Cardiac septum (tissue), 1 donor: ENCODE measurements around the gene PROCR. TPM values are rescaled to one million over a fixed set of nuclear protein-coding genes. Genes with fewer than 3 reads are reported as not detected.
"Not testable (repeated sequence)": the region's sequence is repeated elsewhere in the genome, so short reads cannot be mapped to it uniquely, and the experiment has no call there.

Experiments
- DNase-seq: peaks from one replicate; pipeline ENCODE4 v3.0.0-alpha.2; 2020; ENCODE audit warnings: low spot score
- intact Hi-C: fragments of 100-400 bp; cut with DNase I; formaldehyde crosslinking; loops from one replicate; pipeline ENCODE4 v1.14.0; 2022
- total RNA-seq: library from RNA; stranded (reverse); fragmentation: NEBNext Ultra II Directional; extraction: Animal tissue kit (Norgen Biotek cat#: 25700); gene quantifications from one replicate; pipeline ENCODE4 v1.2.1, GENCODE V29; 2021
- donor health status: DM: no; HTN: no; CAD: no.

PROCR gene
- total RNA-seq, 1 donor from 2014 or later = 5.4 TPM

DNA sequence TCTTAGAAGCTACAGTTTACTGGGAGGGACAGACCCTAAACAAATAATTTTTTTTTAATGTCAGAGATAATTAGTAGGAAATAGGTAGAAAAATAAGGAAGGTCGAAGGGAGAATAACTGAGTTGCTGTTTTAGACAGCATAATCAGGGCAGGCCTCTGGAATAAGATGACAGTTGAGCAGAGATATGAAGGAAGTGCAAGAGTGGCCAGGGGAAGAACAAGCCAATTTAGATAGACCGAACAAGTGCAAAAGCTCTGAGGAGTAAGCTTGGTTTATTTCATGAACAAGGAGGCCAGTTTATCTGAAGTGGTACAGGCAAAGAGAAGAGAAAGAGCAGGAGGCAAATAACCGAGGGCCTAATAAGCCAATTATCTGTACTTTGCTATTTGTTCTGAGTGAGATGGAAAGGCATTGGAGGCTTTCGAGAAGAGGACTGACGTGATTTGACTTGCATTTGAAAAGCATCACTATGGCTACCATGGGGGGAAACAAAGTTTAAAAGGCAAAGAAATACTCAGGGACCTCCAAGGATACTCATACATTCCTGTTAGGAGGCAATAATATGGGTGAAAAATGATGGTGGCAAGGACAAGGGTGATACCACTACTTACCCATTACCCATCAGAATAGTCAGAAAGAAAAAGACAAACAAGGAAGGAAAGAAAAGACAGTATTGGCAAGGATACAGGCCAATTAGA, 19.7 kb downstream of the PROCR start:
- intact Hi-C loops = no loop called here
- no peak for DNase-seq

DNA sequence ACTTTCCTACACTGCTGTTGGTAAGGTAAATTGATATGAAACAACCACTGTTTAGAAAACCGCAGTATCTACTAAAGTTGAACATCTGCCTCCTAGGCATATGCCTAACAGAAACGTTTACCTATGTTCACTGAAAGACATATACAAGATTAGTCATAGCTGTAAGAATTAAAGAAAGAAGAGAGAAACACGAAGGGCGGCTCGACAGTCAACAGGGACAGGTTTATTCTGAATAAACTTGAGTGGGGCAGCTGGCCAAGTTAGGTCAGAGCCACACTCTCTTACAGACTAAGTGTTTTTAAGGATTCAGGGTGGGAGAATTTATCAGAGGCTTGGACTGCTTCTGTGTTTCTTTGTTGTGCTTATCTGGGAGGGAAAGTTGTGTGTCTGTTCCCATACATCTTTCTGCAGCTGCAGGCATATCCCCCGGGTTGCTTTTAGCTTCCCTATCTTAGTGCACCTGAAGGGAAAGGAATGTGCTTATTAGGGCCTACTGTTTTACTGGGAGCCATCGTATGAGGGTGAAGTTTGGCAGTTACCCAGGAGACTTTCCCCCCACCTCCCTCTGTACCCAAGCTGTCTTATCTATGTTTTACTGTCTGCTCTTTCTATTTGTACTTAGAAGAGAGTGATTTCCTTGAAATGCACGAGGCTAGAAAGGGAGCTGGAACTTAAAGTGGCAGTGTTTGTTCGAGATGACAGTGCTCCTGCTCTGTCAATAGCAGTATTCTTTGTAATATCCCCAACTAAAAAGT, 20.4 kb downstream of the PROCR start:
- intact Hi-C loops = no loop called here
- DNase-seq = no peak

DNA sequence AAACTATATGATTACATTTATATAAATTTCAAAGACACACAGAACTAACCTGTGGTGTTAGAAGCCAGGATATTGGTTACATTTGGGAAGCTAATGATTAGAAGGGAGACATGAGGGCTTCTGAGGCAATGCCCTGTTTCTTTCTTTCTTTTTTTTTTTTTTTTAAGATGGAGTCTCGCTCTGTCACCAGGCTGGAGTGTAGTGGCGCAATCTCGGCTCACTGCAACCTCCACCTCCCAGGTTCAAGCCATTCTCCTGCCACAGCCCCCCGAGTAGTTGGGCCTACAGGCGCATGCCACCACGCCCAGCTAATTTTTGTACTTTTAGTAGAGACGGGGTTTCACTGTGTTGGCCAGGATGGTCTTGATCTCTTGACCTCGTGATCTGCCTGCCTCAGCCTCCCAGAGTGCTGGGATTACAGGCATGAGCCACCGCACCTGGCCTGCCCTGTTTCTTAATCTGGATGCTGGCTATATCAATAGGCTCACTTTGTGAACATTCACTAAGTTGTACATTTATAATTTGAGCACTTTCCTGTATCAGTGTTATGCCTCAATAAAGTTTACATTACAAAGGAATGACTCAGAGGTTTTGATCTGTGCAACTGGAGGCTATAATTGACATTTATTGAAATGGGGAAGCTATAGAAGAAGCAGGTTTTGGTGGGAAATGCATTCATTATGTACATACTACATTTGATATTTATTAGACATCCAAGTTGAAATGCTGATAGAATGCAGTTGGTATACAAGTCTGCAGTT, 21.3 kb downstream of the PROCR start:
- intact Hi-C loops, DNase-seq: not testable (repeated sequence)

- intact Hi-C loops = no loop called here
- DNase-seq = no peak
These were observed 24.4 kb downstream of the PROCR start for GRCh38 chr20:35196313-35196712.

DNA sequence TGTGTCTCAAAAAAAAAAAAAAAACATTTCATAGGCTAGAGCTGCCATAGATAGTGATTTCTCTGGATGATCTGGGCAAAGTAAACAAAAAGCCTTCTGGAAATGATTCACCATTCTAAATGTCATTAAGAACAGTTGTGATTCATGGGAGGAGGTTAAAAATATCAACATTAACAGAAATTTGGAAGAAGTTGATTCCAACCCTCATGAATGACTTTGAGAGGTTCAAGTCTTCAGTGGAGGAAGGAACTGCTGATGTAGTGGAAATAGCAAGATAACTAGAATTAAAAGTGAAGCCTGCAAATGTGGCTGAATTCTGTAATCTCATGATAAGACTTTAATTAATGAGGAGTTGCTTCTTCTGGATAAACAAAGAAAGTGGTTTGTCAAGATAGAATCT, 27.9 kb downstream of the PROCR start:
- intact Hi-C loops = no loop called here
- no peak for DNase-seq

- intact Hi-C loops = no loop called here
- DNase-seq = no peak
These were observed 28.4 kb downstream of the PROCR start for GRCh38 chr20:35200267-35200666.

- intact Hi-C loops, DNase-seq: not testable (repeated sequence)
These were observed 29.6 kb downstream of the PROCR start for GRCh38 chr20:35201467-35201866.

DNA sequence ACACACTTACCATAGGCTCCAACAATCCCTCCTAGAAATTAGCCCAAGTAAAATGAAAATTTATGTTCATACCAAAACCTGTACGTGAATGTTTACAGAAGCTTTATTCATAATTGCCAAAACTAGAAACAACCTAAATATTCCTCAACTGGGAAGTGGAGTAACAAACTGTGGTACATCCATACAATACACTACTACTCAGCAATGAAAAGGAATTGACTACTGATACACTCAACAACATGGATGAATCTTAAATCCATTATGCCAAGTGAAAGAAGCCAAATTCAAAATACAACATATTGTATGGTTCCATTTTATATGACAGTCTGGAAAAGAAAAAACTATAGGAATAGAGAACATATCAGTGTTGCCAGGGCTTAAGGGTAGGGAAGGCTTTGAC, 34.9 kb downstream of the PROCR start:
- DNase-seq = no peak
- intact Hi-C loops = no loop called here

DNA sequence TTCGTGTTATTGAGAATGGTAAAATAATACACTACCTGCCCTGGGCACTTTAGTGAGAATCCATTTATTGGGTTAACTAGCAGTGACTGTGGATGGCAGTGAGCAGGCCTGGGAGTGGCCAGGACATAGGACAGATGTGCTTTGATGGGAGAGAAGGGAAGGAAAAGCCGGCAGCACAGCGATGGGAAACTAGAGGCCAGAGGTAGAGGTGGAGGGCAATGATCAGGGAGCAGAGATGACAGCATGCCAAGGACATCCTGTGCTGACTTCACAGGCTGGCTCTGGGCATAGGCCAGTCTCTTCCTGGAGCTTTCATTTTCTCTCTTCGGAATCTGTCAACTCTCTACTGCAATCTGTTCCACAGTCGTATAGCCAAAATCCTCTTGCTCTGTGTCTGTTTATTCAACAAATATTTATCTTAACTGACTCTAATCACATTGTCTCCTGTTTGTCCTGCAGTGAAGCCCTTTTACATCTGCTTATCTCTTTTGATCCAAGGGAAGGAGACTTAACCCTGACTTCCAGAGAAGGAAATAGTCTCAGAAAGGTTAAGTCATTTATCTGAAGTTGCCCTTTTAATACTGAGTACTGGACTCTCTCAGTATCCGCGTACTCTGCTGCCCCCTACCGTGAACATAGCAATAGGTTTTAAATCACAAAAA, 36.2 kb downstream of the PROCR start:
- peak; percentile 85 for DNase-seq
- intact Hi-C loops = loop anchor here (1.0 to 2.0 kb wide), 2 partner anchors 63 to 111 kb away; no protein-coding TSS in a partner anchor

- intact Hi-C loops = no loop called here
- no peak for DNase-seq
These were observed 43.4 kb downstream of the PROCR start for GRCh38 chr20:35215066-35215956.

- no peak for DNase-seq
These were observed 44.7 kb downstream of the PROCR start for GRCh38 chr20:35216541-35216940.

DNA sequence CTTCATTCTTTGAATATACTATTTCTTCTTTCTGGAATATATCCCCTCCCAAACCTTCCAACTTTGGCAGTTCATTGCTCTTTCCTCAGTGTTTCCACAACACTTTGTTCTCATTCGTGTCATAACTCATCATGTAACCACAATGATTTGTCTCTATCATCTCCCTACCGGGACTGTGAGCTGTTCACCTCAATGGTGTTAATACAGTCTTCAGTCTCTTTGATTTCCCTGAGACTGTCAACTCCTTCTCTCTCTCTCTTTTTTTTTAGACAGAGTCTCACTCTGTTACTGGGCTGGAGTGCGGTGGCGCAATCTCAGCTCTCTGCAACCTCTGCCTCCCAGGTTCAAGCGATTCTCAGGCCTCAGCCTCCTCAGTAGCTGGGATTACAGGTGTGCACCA, 52.1 kb downstream of the PROCR start:
- no peak for DNase-seq
- intact Hi-C loops = no loop called here

More at GRCh38 chr20:35216541-35216940, 44.7 kb downstream of the PROCR start:
- intact Hi-C loops = no loop called here

- intact Hi-C loops = no loop called here
These were observed 52.7 kb downstream of the PROCR start for GRCh38 chr20:35224536-35224935.

DNA sequence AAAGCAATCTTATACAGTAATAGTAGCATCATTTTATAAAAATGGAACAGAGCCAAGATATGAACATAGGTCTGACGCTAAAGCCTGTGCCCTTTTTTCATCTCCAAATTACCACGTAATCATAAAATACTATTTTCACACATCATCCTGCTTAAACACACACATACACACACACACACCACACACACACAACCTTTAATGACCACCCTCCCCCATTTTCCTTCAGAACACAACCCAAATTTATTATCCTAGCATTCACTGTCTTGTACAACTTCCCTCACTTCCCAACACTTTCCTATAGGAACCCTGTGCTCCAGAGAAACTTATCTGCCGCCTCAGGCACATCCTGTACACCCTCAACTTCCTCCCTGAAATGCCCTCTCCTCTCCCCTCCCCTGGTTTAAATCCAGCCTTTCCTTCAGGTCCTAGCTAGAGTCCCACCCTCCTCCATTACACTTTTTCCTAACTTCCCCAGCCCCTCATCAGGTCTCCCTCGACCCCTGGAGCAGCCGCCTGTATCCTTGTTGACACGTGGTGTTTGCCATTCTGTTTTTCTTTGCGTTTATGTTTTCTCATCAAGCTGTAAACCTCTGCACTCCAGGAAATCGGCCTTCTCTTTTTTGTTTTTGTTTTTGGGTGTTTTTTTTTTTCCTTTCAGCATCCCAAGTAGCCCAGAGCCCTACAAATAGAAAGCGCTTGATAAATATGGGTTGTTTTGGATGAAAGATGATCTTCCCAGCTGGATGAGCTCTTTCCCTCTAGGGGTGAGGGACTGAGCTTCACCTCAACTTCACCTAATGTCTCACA, 53.6 kb downstream of the PROCR start:
- intact Hi-C loops = no loop called here
- DNase-seq = no peak

More at GRCh38 chr20:35224536-35224935, 52.7 kb downstream of the PROCR start:
- no peak for DNase-seq

DNA sequence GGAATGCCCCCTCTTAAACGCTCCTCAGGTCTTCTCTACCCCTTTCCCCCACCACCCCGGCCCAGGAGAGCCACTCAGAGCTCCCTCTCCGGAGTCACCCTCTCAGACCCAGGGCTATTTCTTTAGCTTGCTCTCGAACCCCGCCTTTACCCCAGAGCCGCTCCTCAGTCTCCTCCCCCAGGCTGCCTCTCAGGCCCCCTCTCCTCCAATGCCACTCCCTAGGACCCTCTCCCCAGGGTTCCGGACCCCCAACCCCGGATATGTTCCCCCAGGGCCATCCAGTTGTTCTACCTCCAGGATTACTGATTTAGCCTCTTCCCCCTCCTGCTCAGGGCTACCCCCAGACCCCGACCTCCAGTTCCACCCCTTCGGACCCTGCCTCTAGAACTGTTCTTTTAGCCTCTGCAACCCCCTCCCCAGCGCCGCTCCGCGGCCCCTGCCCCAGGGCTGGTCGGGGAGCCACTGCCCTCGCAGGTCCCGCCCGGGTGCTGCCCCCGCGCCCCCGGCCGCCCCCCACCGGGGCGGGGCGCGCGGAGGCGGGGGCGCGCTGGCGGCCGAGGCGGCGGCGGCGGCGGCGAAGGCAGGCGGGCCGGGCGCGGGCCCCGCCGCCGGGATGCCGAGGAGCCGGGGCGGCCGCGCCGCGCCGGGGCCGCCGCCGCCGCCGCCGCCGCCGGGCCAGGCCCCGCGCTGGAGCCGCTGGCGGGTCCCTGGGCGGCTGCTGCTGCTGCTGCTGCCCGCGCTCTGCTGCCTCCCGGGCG, 54.4 kb downstream of the PROCR start, which contains the start of gene MMP24:
Gene MMP24 (plus strand): TSS at position 565 of the 758 bp plus-strand sequence. CDS start 49 bp downstream, at position 614.
- DNase-seq = no peak
- intact Hi-C loops = no loop called here
